A673 (cell line): Measurements from ENCODE around the gene SLC25A43. TPM values are rescaled to one million over a fixed set of nuclear protein-coding genes. Genes with fewer than 3 reads are reported as not detected.

ENCODE experiments used
- BruUV-seq: library from RNA; stranded (reverse); fragments of 400-500 nt; replicated peaks from 2 replicates; lab custom pipeline; 2021; lab: Mats Ljungman, UMichigan
- CTCF ChIA-PET: fragments of 300-600 bp; sonication (Branson Sonifier 250); formaldehyde crosslinking; loops from one replicate; lab custom pipeline; 2022; ENCODE audit warnings: antibody characterized with exemption; lab: Charles Lee
- POLR2A ChIA-PET: fragments of 300-600 bp; sonication (Branson Sonifier 250); formaldehyde crosslinking; loops from one replicate; lab custom pipeline; 2022; ENCODE audit warnings: antibody characterized with exemption; ENCODE audit not compliant: low non-redundant PET; lab: Charles Lee
- DNase-seq: peaks from one replicate; pipeline ENCODE4 v3.0.0-alpha.2; 2015; ENCODE audit warnings: low spot score
- H3K27ac ChIP-seq: fragments of 200-600 bp; sonication (generic); 2 replicates; pipeline ENCODE4 v1.5.1; 2016; ENCODE audit warnings: mixed run types, low read depth, mild to moderate bottlenecking, mixed read lengths, antibody characterized with exemption, low read length; ENCODE audit not compliant: poor library complexity, severe bottlenecking
- H3K27me3 ChIP-seq: fragments of 200-600 bp; sonication (generic); replicated peaks from 2 replicates; pipeline ENCODE4 v1.6.1; 2017; ENCODE audit warnings: mixed run types, low read depth, mild to moderate bottlenecking, mixed read lengths, antibody characterized with exemption, low read length; ENCODE audit not compliant: insufficient read depth, poor library complexity
- H3K36me3 ChIP-seq: fragments of 200-600 bp; sonication (generic); 2 replicates; pipeline ENCODE4 v1.6.1; 2016; ENCODE audit warnings: mixed run types, mild to moderate bottlenecking, mixed read lengths, antibody characterized with exemption, low read length; ENCODE audit not compliant: insufficient read depth, poor library complexity, severe bottlenecking
- H3K4me1 ChIP-seq: fragments of 200-600 bp; sonication (generic); 2 replicates; pipeline ENCODE4 v1.6.1; 2017; ENCODE audit warnings: mixed run types, mild to moderate bottlenecking, mixed read lengths, antibody characterized with exemption, low read length; ENCODE audit not compliant: insufficient read depth, poor library complexity, severe bottlenecking
- H3K4me3 ChIP-seq: fragments of 200-600 bp; sonication (generic); 2 replicates; pipeline ENCODE4 v1.5.1; 2016; ENCODE audit warnings: low read depth, mixed run types, mild to moderate bottlenecking, mixed read lengths, low read length; ENCODE audit not compliant: poor library complexity, severe bottlenecking
- H3K9me3 ChIP-seq: fragments of 200-600 bp; sonication (generic); 2 replicates; pipeline ENCODE4 v1.6.1; 2016; ENCODE audit warnings: mixed run types, low read depth, mild to moderate bottlenecking, mixed read lengths, antibody characterized with exemption, low read length; ENCODE audit not compliant: poor library complexity, severe bottlenecking
- CTCF ChIP-seq: fragments of 300-800, 200-600 bp; sonication (generic); conservative IDR thresholded peaks from 2 replicates; pipeline ENCODE4 v1.5.1; 2017; ENCODE audit warnings: low read depth, mild to moderate bottlenecking, antibody characterized with exemption, low read length, moderate library complexity, mixed read lengths
- EZH2 ChIP-seq: fragments of 200-600 bp; sonication (generic); IDR thresholded peaks from 2 replicates; pipeline ENCODE4 v1.6.1; 2017; ENCODE audit warnings: borderline replicate concordance, low read depth, mild to moderate bottlenecking, mixed read lengths, antibody characterized with exemption, low read length; ENCODE audit not compliant: poor library complexity, severe bottlenecking
- intact Hi-C: fragments of 100-400 bp; cut with micrococcal nuclease; formaldehyde crosslinking; loops from one replicate; pipeline ENCODE4 v1.10.0; 2022; ENCODE audit not compliant: unreplicated experiment
- total RNA-seq: library from RNA; stranded (reverse); gene quantifications from 2 replicates; pipeline ENCODE4 v1.2.3, GENCODE V29; 2021

SLC25A43 gene
- total RNA-seq, 1 experiment from 2014 or later = 0.34 TPM

GRCh38 chrX:119423631-119424030 is 24.5 kb downstream of the SLC25A43 start:
- H3K4me3 ChIP-seq = no peak overlapping the region
- no peaks in the 10 kb centered on the region for H3K4me1 ChIP-seq
- CTCF ChIA-PET = no interaction called here
- intact Hi-C loops = no loop called here
- POLR2A ChIA-PET = no interaction called here
- H3K9me3 ChIP-seq = no peaks in the 10 kb centered on the region
- no peaks in the 10 kb centered on the region for H3K36me3 ChIP-seq
- TF ChIP-seq EZH2 (no peak), CTCF (no peak)
- H3K27me3 ChIP-seq = no peaks in the 10 kb centered on the region
- BruUV-seq = no TSS peak
- DNase-seq = no peak
- H3K27ac ChIP-seq = no peak overlapping the region

- intact Hi-C loops = no loop called here
- BruUV-seq = no TSS peak
Observed at GRCh38 chrX:119424999-119425398, 25.9 kb downstream of the SLC25A43 start.

GRCh38 chrX:119427024-119427794 is 28.1 kb downstream of the SLC25A43 start:
- Histone ChIP-seq H3K4me3 (no peak overlapping the region), H3K4me1 (no peaks in the 10 kb centered on the region), H3K27me3 (no peaks in the 10 kb centered on the region), H3K36me3 (no peaks in the 10 kb centered on the region), H3K27ac (no peak overlapping the region), H3K9me3 (no peaks in the 10 kb centered on the region)
- BruUV-seq = no TSS peak
- intact Hi-C loops = no loop called here
- ChIA-PET POLR2A (no interaction called here), CTCF (no interaction called here)
- no peak for DNase-seq
- no peak for TF ChIP-seq EZH2
- TF ChIP-seq CTCF = no peak

More at GRCh38 chrX:119424999-119425398, 25.9 kb downstream of the SLC25A43 start:
- Histone ChIP-seq H3K36me3 (no peaks in the 10 kb centered on the region), H3K4me1 (no peaks in the 10 kb centered on the region), H3K27me3 (no peaks in the 10 kb centered on the region), H3K4me3 (no peak overlapping the region), H3K27ac (no peak overlapping the region), H3K9me3 (no peaks in the 10 kb centered on the region)
- no peak for TF ChIP-seq CTCF
- TF ChIP-seq EZH2 = no peak
- DNase-seq = no peak
- ChIA-PET POLR2A (no interaction called here), CTCF (no interaction called here)
